ENCODE measurements around the gene KNDC1.
"Not testable (repeated sequence)": the region's sequence is repeated elsewhere in the genome, so short reads cannot be mapped to it uniquely, and the experiment has no call there.

The KNDC1 gene

DNA sequence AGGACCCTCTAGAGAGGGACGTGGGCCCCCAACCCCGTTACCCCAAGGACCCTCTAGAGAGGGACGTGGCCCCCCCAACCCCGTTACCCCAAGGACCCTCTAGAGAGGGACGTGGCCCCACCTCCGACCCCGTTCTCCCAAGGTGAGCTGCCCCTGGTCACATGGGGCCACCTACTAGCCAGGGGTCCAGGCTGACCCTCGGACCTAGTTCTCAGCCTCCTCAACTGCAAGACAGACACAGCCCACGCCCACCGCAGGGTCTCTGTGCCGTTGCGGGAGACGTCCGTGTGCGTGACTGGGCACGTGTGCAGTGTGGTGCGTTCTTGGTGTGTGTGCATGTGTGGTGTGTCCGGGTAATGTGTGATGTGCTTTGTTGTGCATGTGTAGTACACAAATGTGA lies 48.4 kb downstream of the KNDC1 start:
- DNase-seq (ENCODE audit: low spot score): no peak

DNA sequence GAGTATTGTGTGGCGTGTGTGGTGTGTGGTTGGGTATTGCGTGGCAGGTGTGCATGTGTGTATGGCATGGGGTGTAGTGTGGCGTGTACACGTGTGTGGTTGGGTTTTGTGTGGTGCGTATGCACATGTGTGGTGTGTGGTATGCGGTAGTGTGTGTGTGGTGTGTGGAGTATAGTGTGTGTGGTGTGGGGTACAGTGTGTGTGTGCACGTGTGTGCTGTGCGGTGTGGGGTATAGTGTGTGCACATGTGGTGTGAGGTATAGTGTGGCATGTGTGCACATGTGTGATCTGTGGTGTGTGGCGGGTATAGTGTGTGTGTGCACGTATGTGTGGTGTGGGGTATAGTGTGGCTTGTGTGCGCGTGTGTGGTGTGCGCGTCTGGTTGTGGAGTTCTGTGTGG lies 49.1 kb downstream of the KNDC1 start:
- no peak for DNase-seq (ENCODE audit: low spot score)

DNA sequence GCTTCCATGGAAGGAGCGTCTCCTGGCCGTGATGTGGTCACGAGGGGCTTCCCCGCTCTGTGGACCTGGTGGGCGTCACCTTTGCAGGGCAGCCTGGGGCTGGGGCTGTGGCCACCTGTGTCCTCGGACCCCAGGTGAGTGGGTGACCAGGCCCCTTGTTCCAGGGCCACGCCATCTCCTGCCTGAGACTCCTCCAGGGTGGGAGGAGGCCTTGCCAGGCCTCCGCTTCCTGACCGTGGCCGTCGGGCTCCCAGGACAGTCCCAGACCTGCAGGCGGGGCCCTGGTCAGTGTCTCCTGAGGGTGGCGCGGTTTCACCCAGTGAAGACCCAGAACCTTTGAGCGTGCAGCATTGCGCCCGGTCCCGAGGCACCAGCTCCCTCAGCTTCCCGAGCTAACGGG lies 49.6 kb downstream of the KNDC1 start:
- no peak for DNase-seq (ENCODE audit: low spot score)

DNA sequence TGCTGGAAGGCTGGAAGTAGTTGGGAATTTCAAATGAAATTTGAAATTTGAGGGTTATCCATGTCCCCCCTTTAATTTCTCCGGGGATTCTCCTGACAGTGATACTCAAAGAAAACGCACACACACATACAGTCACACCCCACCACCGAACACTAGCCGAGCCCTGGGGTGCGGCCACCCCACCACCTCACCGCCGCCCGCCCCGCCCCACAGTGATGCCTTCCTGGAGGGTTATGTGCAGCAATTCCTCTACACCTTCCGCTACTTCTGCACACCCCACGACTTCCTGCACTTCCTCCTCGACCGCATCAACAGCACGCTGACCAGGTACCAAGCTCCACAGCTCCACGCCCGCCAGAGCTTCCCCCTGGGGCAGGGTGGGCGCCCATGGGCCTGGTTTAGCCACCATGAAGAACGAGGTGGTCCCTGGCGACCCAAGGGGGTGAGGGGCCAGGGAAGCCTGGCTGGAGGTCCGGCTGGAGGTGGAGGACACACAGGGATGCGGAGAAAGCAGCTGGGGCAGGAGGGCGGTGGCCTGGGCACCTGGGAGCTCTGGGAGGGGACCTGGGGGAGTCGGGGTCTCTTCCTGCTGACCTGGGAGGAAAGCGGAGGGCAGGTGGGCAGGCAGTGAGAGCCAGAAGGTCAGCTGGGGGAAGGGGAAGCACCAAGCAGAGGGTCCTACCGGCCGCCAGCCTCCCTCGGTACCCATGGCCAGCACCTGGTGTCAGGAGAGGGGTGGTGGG lies 50.5 kb downstream of the KNDC1 start:
- no peak for DNase-seq (ENCODE audit: low spot score)

DNA sequence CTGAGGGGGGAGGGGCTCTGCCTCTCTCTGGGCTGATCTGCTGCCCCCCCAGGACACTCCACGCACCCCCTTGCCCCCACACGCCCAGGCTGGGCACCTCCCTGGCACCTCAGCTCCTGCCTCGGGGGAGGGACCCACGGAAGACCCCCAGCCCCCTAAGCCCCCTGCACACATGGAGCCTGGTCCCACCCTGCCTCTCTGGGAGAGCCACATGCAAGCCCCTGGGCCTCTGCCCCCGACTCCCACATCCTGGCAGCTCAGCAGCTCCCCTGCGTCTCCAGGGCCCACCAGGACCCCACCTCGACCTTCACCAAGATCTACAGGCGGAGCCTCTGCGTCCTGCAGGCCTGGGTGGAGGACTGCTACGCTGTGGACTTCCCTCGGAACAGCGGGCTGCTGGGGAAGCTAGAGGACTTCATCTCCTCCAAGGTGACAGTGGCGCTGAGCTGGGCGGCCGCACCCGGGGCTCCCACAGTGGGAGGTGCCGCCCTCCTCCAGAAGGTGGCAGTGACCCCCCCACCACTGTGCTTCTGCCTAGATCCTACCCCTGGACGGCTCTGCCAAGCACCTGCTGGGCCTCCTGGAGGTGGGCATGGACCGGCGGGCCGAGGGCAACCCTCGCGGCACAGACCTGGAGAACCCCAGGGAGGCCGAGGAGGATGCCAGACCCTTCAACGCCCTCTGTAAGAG lies 51.3 kb downstream of the KNDC1 start:
- DNase-seq (ENCODE audit: low spot score): no peak

GRCh38 chr10:133211959-133212852 lies 52.2 kb downstream of the KNDC1 start:
- DNase-seq (ENCODE audit: low spot score): no peak

- no peak for DNase-seq (ENCODE audit: low spot score)
Measured at GRCh38 chr10:133212853-133213494, 53.0 kb downstream of the KNDC1 start.

GRCh38 chr10:133213641-133214467 lies 53.8 kb downstream of the KNDC1 start:
- no peak for DNase-seq (ENCODE audit: low spot score)

- DNase-seq (ENCODE audit: low spot score): no peak
Measured at GRCh38 chr10:133214468-133215410, 54.7 kb downstream of the KNDC1 start.

DNA sequence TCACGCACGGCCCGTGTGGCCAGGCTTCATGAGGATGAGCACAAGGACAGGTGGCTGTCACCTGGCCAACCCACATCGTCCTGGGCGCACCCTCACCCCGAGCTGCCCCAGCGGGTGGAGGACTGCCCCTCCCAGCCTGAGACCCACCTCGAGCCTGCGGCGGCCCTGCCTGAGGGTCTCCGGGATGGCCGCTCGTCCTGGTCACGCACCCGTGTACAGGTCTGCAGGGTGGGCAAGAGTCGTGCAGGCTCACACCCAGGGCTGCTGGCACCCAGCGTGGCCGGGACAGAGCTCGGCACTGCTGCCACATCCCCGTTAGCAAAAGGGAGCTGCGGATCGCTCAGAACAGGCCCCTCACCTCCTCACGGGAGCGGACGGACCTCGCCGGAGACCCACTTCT lies 55.6 kb downstream of the KNDC1 start:
- no peak for DNase-seq (ENCODE audit: low spot score)

GRCh38 chr10:133216776-133217175 lies 56.8 kb downstream of the KNDC1 start:
- no peak for DNase-seq (ENCODE audit: low spot score)

DNA sequence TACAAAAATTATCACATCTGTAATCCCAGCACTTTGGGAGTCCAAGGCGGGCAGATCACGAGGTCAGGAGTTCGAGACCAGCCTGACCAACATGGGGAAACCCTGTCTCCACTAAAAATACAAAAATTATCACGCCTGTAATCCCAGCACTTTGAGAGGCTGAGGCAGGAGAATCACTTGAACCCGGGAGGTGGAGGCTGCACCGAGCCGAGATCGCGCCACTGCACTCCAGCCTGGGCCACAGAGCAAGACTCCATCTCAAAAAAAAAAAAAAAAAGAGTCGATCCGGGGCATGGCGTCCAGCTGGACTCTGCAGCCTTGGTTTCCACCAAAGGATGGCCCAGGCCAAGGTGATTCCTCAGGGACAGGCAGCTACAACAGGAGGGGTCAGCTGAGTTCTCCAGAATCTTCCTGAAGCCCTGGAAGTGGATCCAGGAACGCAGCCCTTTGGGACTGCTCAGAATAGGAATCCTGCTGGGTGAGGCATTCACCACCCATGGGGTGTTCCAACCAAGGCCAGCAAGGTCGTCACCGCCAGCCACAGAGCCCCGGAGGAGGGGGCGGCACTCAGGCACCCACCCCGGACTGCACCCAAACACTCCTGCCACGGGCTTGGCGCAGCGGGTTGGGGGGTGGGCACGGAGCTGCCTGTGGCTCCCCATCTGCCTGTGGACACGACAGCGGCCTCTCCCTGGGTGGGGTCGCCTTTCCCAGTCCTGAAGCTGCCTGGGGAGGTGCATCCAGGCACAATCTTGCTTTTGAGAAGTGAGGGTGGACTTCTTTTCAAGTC lies 58.0 kb downstream of the KNDC1 start:
- DNase-seq (ENCODE audit: low spot score): no peak

DNA sequence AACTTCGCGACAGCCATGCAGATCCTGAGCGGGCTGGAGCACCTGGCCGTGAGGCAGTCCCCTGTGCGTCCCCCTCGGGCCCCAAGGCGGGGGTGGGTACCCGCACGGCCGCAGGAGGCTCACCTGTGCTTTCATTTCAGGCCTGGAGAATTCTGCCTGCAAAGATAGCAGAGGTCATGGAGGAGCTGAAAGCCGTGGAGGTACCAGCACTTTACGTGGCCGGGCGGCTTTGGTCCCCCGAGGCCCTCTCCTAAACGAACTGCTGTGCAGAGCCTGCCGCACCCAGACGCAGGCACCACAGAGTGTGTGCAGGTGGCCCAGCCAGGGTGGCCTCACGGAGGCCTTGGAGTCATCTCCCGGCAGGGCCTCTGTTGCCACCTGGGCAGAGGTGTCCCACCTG lies 58.9 kb downstream of the KNDC1 start:
- DNase-seq (ENCODE audit: low spot score): no peak

DNA sequence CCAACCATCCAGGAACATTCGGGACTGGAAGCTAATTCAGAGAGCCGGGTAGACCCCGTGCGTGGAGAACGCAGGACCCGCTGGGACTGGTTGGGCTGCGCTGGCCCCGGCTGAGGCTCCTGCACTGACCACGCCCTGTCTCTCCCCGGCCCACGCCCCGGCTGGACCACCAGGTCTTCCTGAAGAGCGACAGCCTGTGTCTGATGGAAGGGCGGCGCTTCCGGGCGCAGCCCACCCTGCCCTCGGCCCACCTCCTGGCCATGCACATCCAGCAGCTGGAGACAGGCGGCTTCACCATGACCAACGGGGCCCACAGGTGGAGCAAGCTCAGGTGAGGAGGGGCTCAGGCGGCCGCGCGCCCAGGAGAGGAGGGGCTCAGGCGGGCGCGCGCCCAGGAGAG lies 59.8 kb downstream of the KNDC1 start:
- no peak for DNase-seq (ENCODE audit: low spot score)

DNA sequence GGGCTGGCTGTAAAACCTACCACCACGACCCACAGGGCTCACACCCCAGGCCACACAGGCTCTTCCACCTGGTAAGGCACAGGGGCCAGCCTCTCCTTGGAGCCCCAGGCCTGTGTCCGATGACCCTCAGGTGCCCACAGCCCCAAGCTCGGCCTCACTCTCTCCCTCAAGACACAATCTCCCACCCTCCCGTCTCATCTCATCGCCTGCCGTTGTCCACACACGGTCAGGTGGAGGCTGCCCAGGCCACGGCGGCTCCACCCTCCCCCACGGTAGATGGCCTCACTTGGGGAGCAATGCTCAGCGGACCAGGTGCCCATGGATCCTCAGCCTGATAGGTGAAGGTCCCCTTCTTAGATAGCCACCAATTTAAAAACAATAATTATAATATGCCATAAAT lies 61.3 kb downstream of the KNDC1 start:
- DNase-seq (ENCODE audit: low spot score): no peak

DNA sequence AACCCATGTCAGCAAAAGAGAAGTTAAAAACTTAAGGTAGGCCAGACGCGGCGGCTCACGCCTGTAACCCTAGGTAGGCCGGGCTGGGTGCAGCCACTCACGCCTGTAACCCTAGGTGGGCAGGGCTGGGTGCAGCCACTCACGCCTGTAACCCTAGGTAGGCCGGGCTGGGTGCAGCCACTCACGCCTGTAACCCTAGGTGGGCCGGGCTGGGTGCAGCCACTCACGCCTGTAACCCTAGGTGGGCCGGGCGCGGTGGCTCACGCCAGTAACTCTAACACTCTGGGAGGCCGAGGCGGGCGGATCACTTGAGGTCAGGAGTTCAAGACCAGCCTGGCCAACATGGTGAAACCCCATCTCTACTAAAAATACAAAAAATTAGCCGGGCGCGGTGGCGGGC lies 61.7 kb downstream of the KNDC1 start:
- DNase-seq (ENCODE audit: low spot score): not testable (repeated sequence)

- no peak for DNase-seq (ENCODE audit: low spot score)
Measured at GRCh38 chr10:133224076-133224475, 64.1 kb downstream of the KNDC1 start.

- no peak for DNase-seq (ENCODE audit: low spot score)
Measured at GRCh38 chr10:133224756-133225372, 64.8 kb downstream of the KNDC1 start.

- DNase-seq (ENCODE audit: low spot score): no peak
Measured at GRCh38 chr10:133225707-133226191, 65.7 kb downstream of the KNDC1 start.

Data from AG20443 (cell line).